GM12891 (cell line): Measurements from ENCODE around the gene SLC19A1.

ENCODE experiments used
- PAX5 ChIP-seq: IDR thresholded peaks from 2 replicates; pipeline ENCODE4 v1.6.1; 2011; ENCODE audit warnings: low read length, moderate library complexity, mild to moderate bottlenecking; ENCODE audit not compliant: insufficient read depth, severe bottlenecking
- POLR2A ChIP-seq: IDR thresholded peaks from 2 replicates; pipeline ENCODE4 v1.6.1; 2011; ENCODE audit warnings: low read depth, low read length, control low read depth
- POLR2AphosphoS5 ChIP-seq: IDR thresholded peaks from 2 replicates; pipeline ENCODE4 v1.6.1; 2011; ENCODE audit warnings: low read depth, low read length, control low read depth
- SPI1 ChIP-seq: IDR thresholded peaks from 2 replicates; pipeline ENCODE4 v1.6.1; 2011; ENCODE audit warnings: low read depth, low read length, control low read depth
- TAF1 ChIP-seq: IDR thresholded peaks from 2 replicates; pipeline ENCODE4 v1.6.1; 2011; ENCODE audit warnings: low read depth, low read length, control low read depth

GRCh38 chr21:45497846-45498645 is 44.2 kb downstream of the SLC19A1 start:
- TF ChIP-seq POLR2A (no peak), SPI1 (no peak), POLR2AphosphoS5 (no peak), TAF1 (no peak), PAX5 (no peak)
